Lower leg skin (tissue), 3 donors: Measurements from ENCODE around the gene DLX4.

ENCODE experiments used
- CTCF ChIP-seq, 3 donors: fragments of 450-650 bp; IDR thresholded peaks; one replicate each; pipeline ENCODE4 v1.5.1; 2016; ENCODE audit warnings: antibody characterized with exemption in 3 of 3, mild to moderate bottlenecking in 3 of 3, moderate library complexity in 2 of 3
- POLR2A ChIP-seq, 2 donors: fragments of 450-650 bp; IDR thresholded peaks; one replicate each; pipeline ENCODE4 v1.6.1; 2016 to 2017; ENCODE audit warnings: antibody characterized with exemption in 2 of 2, mild to moderate bottlenecking in 1 of 2, moderate library complexity in 1 of 2

DNA sequence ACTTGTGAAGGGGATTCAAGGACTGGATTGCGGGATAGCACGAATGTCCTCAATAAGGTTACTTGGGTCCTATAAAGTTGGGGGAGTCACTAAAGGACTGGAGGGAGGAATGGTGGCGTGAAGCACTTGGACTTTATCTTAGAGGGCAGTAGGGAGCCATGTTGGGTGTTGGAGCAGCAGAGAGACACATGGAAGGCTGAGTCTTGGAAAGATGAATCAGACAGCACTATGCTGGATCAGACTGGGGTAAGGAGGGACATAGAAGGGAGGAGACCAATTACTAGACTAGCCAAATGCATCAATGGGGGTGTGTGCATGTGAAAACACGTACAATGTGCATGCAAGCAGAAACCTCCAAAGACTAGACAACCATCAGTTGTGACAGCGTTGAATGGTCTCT is 26.0 kb upstream of the DLX4 start:
- TF ChIP-seq CTCF (IDR thresholded peaks at IDR 0.05) = no peak
- no peak for TF ChIP-seq POLR2A (IDR thresholded peaks at IDR 0.05)
